Endothelial cell of umbilical vein (primary cell): ENCODE results near the gene ACAD8.

Experiments used
- EZH2 ChIP-seq: IDR thresholded peaks from 2 replicates; pipeline ENCODE4 v1.6.1; 2012; ENCODE audit warnings: borderline replicate concordance, low read depth, mild to moderate bottlenecking, moderate library complexity, low read length, inconsistent platforms; ENCODE audit not compliant: severe bottlenecking
- FOS ChIP-seq: IDR thresholded peaks from 2 replicates; pipeline ENCODE4 v1.6.1; 2011; ENCODE audit warnings: mild to moderate bottlenecking, low read length, moderate library complexity, borderline replicate concordance; ENCODE audit not compliant: insufficient read depth
- GATA2 ChIP-seq: IDR thresholded peaks from 2 replicates; pipeline ENCODE4 v1.7.0; 2011; ENCODE audit warnings: low read depth, mild to moderate bottlenecking, moderate library complexity, mixed read lengths, low read length; ENCODE audit not compliant: insufficient read length, insufficient read depth
- JUN ChIP-seq: IDR thresholded peaks from 2 replicates; pipeline ENCODE4 v1.6.1; 2011; ENCODE audit warnings: borderline replicate concordance, low read depth; ENCODE audit not compliant: insufficient read length, insufficient read depth
- MAX ChIP-seq: IDR thresholded peaks from 2 replicates; pipeline ENCODE4 v1.6.1; 2011; ENCODE audit not compliant: insufficient read depth, insufficient read length
- POLR2A ChIP-seq: IDR thresholded peaks from 2 replicates; pipeline ENCODE4 v1.6.1; 2012; ENCODE audit warnings: low read depth, mild to moderate bottlenecking, control low read depth, low read length
- POLR2AphosphoS5 ChIP-seq: IDR thresholded peaks from 2 replicates; pipeline ENCODE4 v1.6.1; 2012; ENCODE audit warnings: low read depth, mild to moderate bottlenecking, control low read depth, low read length, moderate library complexity; ENCODE audit not compliant: insufficient read depth
- TF ChIP-seq, protein P1 (sequence below), 2 donors: IDR thresholded peaks; 1 replicate in 1 of 2; 2 replicates in 1 of 2; pipeline ENCODE4 v1.5.1; 2011; ENCODE audit warnings: low read length in 2 of 2, mild to moderate bottlenecking in 2 of 2, moderate library complexity in 2 of 2, control low read depth in 1 of 2, inconsistent platforms in 1 of 2, low read depth in 1 of 2; ENCODE audit not compliant: insufficient read depth in 1 of 2; ENCODE audit errors: extremely low read depth in 1 of 2

DNA sequence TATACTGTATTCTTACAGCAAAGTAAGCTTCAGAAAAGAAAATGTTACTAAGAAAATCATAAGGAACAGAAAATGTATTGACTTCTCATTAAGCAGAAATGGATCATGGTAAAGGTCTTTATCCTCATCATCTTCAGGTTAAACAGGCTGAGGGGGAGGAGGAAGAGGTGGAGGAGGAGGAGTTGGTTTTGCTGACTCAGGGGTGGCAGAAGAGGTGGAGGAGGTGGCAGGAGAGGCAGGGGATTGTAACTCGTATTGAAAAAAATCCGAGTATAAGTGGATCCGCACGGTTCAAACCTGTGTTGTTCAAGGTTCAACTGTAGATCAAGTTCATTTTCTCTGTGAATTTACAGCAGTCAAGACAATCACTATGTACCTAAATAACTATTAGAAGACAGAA lies 35.8 kb downstream of the ACAD8 start:
- TF ChIP-seq, protein P1, sequence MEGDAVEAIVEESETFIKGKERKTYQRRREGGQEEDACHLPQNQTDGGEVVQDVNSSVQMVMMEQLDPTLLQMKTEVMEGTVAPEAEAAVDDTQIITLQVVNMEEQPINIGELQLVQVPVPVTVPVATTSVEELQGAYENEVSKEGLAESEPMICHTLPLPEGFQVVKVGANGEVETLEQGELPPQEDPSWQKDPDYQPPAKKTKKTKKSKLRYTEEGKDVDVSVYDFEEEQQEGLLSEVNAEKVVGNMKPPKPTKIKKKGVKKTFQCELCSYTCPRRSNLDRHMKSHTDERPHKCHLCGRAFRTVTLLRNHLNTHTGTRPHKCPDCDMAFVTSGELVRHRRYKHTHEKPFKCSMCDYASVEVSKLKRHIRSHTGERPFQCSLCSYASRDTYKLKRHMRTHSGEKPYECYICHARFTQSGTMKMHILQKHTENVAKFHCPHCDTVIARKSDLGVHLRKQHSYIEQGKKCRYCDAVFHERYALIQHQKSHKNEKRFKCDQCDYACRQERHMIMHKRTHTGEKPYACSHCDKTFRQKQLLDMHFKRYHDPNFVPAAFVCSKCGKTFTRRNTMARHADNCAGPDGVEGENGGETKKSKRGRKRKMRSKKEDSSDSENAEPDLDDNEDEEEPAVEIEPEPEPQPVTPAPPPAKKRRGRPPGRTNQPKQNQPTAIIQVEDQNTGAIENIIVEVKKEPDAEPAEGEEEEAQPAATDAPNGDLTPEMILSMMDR (IDR thresholded peaks at IDR 0.05; ENCODE audit: extremely low read depth in 1 of 2, insufficient read depth in 1 of 2, low read depth in 1 of 2, low read length in 2 of 2), result no peak
- TF ChIP-seq POLR2A (no peak), POLR2AphosphoS5 (no peak), EZH2 (no peak), MAX (no peak), GATA2 (no peak), FOS (no peak), JUN (no peak)
